Measurements from ENCODE around the gene GDI2.

GDI2 gene

DNA sequence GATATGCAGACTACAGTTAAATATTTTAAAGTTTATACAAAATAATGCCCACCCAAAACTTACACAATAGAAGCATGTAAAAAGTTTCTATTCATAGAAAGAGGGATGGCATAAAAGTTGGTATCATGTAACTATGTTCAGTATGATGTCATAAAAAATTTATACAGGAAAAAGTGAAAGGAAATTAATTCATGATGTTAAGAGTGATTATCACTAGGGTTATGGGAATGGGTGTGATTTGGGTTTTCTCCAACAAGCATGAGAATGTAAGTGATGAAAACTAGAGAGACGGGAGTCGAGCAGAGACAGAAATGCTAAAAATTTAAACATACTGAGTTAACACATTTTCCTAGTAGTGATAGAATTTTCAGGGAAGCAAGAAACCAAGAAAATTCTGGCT lies 52.7 kb downstream of the GDI2 start:
- no peak for DNase-seq (ENCODE audit: low read depth)
- TF ChIP-seq, protein P1, sequence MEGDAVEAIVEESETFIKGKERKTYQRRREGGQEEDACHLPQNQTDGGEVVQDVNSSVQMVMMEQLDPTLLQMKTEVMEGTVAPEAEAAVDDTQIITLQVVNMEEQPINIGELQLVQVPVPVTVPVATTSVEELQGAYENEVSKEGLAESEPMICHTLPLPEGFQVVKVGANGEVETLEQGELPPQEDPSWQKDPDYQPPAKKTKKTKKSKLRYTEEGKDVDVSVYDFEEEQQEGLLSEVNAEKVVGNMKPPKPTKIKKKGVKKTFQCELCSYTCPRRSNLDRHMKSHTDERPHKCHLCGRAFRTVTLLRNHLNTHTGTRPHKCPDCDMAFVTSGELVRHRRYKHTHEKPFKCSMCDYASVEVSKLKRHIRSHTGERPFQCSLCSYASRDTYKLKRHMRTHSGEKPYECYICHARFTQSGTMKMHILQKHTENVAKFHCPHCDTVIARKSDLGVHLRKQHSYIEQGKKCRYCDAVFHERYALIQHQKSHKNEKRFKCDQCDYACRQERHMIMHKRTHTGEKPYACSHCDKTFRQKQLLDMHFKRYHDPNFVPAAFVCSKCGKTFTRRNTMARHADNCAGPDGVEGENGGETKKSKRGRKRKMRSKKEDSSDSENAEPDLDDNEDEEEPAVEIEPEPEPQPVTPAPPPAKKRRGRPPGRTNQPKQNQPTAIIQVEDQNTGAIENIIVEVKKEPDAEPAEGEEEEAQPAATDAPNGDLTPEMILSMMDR (IDR thresholded peaks at IDR 0.05; ENCODE audit: low read depth, low read length, missing control alignments), result no peak
- H3K4me3 ChIP-seq (ENCODE audit: low read depth, low read length), result no peak overlapping the region

- no peak for DNase-seq (ENCODE audit: low read depth)
- H3K4me3 ChIP-seq (ENCODE audit: low read depth, low read length), result no peak overlapping the region
- TF ChIP-seq, protein P1 (IDR thresholded peaks at IDR 0.05; ENCODE audit: low read depth, low read length, missing control alignments), result no peak
Observed at GRCh38 chr10:5758927-5759326, 54.3 kb downstream of the GDI2 start.

GRCh38 chr10:5757766-5758517 lies 55.3 kb downstream of the GDI2 start:
- DNase-seq (ENCODE audit: low read depth), result no peak
- TF ChIP-seq, protein P1 (IDR thresholded peaks at IDR 0.05; ENCODE audit: low read depth, low read length, missing control alignments), result no peak

GRCh38 chr10:5752301-5752871 lies 60.8 kb downstream of the GDI2 start:
- H3K4me3 ChIP-seq (ENCODE audit: low read depth, low read length), result no peak overlapping the region
- TF ChIP-seq, protein P1 (IDR thresholded peaks at IDR 0.05; ENCODE audit: low read depth, low read length, missing control alignments), result no peak
- DNase-seq (ENCODE audit: low read depth), result no peak

More at GRCh38 chr10:5757766-5758517, 55.3 kb downstream of the GDI2 start:
- H3K4me3 ChIP-seq (ENCODE audit: low read depth, low read length), result no peak overlapping the region

DNA sequence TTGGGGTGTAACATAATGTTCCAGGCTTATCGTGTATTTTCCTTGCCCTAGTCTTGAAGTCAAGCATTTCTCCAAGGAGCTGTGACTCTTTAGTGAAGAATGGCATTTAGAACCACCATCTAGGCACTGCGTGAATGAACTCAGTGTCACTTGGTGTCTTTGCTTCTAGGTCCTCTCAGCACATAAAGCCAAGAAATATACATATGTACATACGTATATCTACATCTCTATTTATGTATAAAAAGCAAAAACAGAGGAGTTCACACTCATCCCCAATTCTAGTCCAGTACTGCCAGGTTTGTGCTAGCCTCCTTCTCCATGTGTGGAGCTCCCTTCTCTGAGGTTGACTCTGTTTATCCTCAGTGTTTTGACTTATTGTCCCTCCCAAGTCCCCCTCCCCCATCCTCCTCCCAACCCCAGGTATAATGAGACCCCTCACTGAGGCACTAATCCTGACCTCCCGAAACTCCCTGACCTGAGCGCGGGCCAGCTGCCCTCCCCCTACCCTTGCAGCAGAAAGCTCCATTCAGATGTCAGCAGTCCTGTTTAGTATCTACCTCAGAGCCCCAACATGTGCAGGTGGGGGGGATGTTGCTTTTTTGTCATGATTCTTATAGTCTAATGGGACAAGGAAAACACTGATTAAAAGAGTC lies 61.5 kb downstream of the GDI2 start:
- TF ChIP-seq, protein P1 (IDR thresholded peaks at IDR 0.05; ENCODE audit: low read depth, low read length, missing control alignments), result no peak
- no peak for DNase-seq (ENCODE audit: low read depth)
- no peak overlapping the region for H3K4me3 ChIP-seq (ENCODE audit: low read depth, low read length)

DNA sequence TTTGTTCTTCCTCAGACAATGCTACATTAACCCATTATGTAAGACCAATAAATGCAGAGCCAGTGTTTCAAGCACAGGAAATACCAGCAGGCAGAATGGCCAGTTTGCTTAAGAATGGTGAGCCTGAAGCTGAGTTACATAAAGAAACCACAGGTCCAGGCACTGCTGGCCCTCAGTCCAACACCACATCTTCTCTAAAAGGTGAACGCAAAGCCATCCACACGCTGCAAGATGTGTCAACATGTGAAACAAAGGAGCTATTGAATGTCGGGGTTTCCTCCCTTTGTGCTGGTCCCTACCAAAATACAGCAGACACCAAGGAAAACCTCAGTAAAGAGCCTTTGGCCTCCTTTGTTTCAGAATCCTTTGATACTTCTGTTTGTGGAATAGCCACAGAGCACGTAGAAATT lies 64.8 kb downstream of the GDI2 start:
- DNase-seq (ENCODE audit: low read depth), result no peak
- H3K4me3 ChIP-seq (ENCODE audit: low read depth, low read length), result no peak overlapping the region
- TF ChIP-seq, protein P1 (IDR thresholded peaks at IDR 0.05; ENCODE audit: low read depth, low read length, missing control alignments), result no peak
